HG02763 (cell line): Measurements from ENCODE around the gene ANAPC4.

Experiments
- ATAC-seq: cut with Tn5 transposase; IDR thresholded peaks from one replicate; pipeline ENCODE4 v1.9.1; 2021; ENCODE audit warnings: mild to moderate bottlenecking, moderate library complexity; ENCODE audit not compliant: unreplicated experiment

Gene ANAPC4

DNA sequence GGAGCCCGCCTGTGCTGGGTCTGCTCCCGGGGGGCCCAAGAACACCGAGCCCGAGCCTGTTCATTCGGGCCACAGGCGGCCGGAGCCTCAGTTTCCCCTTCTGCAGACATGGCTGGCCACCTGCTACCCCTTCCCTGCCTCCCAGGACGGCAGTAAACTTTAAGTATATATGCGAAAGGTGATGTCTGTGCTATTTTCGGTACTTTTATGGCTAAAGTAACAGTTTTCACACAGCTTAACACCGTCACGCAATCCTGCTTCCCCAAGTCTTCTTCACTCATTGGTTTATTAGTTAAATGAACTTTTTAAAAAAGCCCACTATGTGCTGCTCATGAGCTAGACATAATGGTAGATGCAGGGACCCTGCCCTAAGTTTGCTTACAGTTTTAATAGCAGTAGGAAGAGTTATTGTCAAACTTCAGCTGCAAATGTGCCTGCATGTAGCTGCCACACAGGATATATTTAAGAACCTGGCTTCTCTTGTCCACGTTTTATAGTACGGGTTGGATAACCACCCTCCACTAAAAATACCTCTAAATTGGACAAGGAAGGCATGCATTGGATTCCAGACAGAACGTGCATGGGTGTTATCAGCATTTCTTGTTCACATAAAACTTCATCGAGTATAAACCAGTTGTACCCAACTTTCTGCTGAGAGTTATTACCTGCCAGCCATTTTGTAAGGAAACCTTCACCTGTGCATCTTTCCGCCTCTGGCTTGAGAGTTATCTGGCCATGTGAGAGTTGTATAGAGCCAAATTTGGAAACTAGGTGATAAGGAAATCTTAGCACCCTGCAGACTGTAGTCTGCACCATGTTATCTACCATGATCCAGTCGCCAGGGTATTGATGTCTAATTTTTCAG lies 741 bp downstream of the ANAPC4 start:
- ATAC-seq, result no peak

DNA sequence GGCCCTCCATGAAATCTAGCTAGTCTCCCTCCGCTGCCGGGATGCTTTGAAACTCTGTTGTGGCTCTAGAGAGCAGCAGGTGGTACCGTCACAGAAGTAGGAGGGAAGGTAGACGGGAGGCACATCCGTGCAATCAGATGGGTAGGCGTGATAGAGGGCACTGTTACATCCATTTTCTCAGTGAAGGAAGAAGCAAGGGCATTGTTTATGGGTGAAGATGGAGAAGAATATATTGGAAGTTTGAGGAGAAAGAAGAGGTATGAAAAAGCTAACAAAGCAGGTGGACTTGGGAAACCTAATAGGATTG lies 1.3 kb downstream of the ANAPC4 start:
- ATAC-seq, result no peak

DNA sequence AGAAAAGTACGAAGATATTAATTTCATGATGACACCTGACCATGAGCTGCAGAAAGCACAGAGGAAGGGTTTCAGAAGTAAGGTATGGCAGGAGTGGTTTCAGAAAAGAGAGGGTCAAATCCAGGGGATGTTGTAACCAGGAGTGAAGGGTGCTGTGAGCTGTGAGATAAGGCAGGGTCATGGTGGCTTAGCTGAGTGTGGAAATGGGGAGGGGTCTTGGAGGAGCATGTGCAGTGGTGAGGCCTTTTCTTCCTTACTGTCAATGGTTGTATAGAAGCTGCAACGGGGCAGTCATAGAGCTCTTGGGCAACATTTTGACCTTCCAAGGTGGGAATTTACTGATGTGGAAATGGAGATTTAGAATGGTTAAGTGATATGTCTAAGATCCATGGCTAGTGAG lies 2.5 kb downstream of the ANAPC4 start:
- no peak for ATAC-seq

DNA sequence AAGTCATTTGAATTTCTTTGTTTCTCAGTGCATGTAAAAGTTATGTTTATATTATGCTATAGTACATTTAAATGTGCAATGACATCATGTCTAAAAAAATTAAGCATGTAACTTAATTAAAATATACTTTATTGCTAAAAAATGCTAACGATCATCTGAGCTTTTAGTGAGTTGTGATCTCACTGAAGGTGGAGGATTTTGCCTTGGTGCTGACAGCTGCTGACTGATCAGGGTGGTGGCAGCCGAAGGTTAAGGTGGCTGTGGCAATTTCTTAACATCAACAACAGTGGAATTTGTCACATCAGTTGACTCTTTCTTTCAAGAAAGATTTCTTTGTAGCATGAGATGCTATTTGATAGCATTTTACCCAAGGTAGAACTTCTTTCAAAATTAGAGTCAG lies 6.6 kb downstream of the ANAPC4 start:
- ATAC-seq, result no peak

DNA sequence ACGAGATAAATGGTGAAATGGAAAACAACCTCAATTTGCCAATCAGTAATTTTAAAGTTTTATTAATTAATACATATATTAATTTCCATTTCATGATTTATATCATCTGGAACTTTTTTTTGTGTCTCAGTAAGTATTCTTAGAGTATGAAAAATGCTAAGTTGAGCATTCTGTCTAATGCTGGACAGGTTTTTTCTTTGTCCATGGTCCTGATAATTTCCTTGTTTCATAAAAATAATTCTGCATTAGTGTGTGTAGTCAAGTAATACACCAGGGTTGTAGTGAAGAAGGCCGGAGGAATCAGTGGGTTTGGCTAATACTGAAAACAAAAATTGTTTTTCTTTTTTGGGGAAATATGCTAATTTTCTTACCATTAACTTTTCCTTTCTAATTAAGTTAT lies 9.9 kb downstream of the ANAPC4 start:
- ATAC-seq, result no peak

DNA sequence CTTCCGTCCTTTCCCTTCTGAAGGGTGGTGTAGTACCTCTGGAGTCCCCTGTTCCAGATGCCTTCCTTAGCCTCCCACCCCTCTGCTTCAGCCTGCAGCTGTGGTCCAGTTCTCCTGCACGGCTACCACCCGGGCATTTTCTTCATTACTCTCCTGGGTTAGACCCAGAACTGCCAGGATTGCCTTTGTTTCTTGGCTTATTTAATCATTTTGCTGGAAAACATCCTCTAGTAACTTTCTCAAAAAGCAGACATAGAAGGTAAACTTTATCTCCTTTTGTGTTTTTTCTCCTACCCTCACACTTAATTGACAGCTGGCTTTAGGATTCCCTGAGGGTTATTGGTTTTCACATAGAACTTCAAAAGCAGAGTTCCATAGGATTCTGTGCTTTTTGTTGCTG lies 20.2 kb downstream of the ANAPC4 start:
- ATAC-seq, result no peak

DNA sequence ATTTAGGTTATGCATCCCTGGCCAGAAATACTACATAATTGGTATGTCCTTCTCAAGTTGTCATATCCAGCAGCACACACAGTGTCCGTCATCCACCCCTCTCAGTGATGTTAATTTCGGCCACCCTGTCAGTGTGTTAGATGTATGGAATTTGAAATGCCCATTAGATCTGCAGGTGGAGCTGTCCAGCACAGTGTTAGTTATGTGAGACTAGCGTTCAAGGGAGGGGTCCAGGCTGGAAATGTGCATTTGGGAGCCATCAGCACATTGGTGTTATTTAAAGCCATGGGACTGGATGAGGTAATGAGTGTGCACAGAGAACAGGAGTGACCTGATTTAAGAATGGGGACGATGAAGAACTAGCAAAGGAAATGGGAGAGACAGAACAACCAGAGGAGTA lies 22.4 kb downstream of the ANAPC4 start:
- no peak for ATAC-seq

DNA sequence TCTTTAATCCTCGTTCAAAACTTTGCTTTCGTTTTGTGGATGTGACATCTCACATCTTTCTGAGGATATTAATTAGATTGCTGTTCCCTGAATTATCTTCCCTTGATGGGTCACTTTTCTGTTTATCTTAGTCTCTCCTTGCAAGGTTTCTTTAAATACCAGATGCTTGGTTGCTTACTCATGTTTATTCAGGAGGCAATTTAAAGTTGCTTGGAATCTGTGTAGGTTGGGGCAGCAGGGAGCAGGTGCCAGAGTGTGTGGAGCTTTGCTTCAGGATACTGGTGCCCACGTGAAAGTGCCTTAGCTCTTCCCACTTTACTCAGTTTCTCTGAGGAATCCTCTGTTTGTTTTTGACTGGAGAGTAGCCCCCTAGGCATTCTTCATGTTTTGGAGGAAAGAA lies 24.0 kb downstream of the ANAPC4 start:
- ATAC-seq, result no peak

DNA sequence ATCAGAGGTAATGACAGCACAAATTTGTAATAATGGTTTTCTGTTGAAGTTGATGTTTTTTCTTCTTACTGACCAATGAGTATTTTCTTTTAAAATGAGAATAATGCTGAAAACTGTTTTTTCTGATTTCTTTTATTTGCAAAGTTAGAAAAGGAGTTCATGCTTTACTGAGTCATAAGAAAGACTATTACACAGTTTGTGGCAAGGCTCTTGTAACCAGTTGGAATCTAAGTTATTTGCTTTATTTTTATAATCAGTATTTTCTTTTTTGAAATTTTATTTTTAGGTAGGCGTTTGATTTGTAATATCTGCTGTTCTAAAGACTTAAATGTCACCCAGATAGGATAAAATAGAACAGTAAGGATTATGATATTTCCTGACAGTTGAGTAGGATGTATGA lies 25.5 kb downstream of the ANAPC4 start:
- no peak for ATAC-seq

DNA sequence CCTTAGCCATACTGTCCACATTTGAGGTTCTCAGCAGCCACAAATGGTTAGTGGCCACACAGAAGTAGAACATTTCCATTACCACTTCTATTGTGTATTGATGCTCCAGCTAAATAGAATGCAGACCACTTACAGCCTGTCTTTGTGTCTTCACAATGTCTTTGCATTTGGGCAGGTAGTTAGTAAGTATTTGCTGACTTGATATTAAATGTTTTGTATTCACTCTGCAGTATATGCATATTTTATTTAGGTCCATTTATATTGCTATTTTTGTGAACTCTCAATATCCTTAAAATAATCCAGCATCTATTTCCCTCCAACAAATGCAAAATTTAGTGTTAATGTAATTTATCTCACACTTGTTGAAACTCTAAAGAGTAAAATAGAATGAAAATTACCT lies 26.6 kb downstream of the ANAPC4 start:
- ATAC-seq, result no peak

DNA sequence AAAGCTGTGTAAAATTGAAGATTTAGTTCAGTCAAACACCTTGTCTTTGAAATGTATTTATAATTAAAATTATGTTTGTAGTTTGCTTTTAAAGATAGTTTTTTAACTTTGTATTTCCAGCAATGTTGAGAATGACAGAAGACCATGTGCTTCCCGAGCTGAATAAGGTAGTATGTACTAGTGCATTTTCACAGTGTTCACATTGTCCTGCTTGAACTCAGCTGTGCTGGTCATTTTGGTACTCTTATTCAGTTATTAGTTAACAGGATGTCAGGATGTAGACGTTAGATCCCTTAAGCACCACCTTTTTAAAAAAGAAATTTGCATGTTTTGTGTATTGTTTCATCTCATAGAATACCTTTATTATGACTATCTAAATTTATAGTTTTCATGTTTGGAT lies 28.4 kb downstream of the ANAPC4 start:
- ATAC-seq, result no peak

DNA sequence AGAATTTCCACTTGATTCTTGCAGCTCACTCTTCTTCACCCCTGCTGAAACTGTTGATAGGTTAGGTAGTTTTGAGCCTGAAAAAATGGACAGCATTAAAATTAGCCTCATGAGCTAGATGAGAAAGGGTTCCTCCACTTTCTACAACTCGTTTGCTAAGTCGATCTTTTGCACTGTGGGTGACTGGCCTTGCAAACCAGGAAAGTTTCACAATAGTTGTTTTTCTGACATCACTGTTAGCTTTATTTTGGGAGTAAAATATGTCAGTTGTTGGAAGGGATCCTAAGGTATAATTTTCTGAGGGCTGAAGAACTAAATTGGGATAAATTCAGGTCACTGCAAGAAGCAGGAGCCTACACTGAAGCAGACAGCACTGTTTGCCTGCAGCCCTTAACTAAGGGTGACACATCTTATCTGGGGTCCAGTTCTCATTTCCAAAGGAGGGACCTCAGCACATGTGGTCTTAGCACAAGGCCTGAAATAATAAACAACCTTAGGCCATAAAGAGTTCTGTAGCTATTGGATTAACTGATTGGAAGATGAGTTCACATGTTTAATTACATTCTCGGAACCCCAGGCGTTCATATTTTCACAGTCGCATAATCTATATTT lies 29.1 kb downstream of the ANAPC4 start:
- no peak for ATAC-seq

DNA sequence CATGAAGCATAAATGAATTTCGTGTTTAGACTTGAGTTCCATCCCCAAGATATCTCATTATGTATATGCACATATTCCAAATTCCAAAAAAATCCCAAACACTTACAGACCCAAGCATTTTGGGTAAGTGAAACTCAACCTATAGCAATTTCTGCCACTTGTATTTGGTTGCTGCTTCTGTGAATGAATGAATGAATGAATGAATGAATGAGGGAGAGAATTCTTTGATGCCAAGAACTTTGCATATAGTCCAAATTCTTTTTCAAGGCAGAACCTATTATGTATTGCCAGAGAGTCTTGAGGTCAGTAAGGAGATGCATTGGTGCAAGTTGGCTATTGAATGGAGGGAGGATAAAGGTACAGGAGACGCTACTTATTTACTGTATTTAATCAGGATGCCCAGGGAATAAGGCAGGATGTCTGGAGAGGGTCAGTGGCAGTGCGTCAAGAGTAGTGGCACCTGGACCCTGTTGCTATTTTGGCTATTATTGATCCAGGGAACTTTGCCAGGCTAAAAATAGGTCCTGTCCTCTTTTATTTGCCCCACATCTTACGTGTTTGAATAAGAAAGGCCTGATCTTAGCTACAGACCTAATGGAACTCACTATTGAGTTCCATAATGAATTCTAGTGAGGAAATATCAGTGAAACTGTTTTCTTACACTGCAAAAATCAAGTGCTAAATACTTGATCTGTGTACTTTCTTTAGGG lies 33.9 kb downstream of the ANAPC4 start:
- ATAC-seq, result no peak

DNA sequence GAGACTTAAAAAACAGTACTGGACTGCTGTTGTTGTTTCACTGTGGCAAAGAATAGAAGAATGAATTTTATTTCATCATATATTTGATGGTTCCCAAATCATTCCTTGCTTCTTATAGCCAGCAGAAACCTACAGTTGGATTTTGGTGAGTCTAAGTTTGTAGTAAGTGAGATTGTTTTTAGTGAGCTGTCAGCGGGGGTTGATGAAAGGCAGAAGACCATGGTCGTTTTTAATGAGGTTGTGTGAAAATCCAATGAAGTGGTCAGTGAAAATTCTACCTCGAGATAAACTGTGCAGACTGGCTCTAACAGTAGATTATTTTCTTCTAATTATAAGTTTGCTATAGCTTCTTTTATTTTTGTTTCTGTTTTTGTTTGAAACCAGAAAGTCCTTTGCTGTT lies 36.2 kb downstream of the ANAPC4 start:
- no peak for ATAC-seq

DNA sequence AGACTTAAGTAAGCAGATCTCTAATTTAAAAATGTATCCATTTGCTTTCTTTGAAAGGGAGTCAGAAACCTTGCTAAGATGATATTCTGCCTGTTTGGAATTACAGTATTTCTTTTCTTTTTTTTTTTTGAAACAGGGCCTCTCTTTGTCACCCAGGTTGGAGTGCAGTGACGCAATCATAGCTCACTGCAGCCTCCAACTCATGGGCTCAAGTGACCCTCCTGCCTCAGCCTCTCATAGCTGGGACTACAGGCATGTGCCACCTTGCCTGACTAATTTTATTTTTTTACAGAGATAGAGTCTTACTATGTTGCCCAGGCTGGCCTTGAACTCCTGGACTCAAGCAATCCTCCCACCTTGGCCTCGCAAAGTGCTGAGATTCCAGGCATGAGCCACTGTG lies 40.0 kb downstream of the ANAPC4 start:
- ATAC-seq, result no peak

DNA sequence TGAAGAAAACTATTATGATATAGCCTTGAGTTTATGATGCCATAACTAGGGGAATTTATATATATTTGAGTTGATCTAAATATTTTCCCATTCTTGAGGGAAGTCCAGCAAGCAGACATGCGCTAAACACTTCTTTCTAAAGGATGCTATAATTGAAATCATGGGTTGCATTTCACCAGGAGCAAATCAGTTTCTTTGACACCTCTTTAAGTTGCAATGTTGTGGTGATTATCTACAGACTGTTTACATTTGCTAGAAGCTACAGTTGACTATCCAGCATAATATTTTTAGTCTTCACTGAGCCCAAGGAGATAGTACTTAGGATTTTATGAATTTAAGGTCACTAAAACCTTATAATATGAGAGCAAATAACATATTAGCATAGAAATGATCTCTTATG lies 43.9 kb downstream of the ANAPC4 start:
- ATAC-seq, result no peak

DNA sequence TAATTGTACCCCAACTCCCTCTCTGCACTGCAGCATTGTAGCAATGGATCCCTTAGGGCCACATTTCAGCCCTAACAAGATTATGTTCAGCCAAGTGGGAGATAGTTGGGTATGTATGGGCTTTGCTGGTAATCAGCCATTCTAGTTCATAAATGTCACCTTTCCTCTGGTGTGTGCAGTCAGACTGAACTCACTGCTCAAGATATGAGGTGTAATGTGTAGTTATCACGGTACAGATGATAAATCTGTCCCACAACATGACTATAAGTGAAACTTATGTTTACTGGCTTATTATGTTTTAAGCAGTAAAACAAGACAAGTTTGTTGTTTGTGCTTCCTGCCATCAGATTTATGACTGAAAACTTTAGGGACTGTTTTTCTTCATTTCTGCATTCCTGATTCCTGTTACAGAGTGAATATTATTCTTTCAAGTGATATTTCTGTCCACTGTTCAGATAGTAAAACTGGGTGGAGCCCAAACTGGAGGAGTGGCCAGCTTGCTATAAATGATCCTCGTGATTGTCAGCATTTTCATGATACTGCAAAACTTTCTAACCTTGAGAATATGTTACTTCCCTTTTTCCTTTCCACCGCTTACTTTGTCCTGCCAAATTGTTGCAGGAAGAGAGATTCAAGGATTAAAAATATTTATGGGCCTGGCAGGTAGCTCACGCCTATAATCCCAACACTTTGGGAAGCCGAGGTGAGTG lies 44.9 kb downstream of the ANAPC4 start:
- no peak for ATAC-seq

DNA sequence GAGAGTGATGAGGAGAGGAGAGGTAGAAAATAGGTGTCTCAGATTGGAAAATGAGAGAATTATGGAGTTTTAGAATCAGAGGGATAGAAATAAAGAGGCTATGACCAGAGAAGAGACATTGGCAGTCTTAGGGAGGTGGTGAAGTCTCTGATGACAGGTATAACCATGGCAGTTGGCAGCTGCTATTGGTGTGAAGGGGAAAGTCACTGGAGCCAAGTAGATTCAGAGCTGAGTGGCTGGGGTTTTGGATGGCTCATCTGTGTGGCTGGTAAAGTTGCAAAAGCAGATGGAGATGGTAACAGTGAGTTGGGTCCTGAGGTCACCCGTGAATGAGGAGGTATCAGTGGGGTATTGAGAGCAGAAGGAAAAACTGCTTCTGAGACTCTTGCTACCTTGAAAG lies 46.5 kb downstream of the ANAPC4 start:
- ATAC-seq, result no peak

DNA sequence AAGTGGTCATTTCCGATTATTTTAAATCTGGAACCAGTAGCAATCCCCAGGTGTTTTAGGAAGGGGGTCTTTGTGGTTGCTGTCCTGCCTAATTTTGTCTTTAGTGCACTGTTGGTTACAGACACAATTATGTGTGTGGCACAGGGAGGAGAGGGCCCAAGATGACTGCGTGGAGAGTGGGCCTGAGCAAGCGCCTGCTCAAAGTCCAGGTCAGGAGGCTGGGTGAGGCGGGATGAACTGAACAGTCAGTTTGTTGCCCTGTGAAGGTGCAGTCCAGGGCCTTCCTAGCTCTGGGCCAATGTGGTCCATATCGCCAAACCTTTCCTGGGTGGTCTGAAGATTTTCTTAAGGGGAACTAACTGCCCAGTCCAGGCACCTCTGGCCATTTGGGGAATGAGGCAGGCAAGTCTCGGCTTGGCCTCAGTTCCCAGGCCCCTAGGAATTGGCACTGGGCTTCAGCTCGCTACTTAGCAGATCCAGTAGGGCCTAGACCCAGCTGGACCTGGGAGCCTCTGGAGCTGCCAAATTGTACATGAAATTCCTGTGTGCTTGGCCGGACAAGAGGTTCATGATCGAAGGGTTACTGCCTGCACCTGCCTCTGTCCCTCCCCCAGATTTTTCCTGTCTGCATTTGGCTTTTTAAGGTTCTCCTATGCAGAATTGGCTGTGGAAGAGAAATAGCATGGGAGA lies 47.6 kb downstream of the ANAPC4 start:
- ATAC-seq, result no peak

DNA sequence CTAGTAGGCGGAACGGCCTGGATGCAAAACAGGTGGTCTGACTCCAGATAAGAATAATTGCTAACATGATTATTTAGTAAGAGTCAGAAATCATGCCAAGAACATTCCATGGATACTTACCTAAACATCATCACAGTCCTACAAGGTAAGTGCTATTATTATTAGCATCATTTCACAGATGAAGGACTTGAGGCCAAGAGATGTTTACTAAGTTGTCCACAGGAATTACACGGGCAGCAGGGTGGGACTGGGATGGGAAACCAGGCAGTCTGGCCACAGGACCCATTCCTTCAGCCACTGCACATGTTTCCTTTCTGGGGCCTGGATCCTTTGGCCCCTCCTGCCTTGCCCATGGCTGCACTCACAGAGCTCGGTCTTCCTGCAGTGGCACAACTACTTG lies 48.3 kb downstream of the ANAPC4 start:
- no peak for ATAC-seq

DNA sequence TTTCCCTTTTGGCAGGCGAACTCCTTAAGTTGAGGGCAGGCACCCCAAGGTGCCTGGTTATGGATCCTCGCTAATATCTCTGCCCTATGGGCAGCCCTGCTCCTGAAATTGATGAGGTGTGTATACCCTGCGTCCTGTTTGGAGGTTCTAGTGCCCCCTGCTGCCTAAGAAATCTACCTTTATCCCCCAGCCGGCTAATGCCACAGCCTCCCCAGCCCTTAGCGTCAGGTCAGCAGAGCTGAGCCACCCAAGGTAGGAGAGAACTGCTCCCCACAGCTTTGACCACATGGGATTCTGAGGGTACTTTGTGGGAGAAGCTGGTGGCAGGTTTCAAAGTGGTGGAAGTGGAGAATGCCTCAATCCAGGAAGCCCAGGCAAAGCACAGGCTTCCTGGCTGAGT lies 50.8 kb downstream of the ANAPC4 start:
- no peak for ATAC-seq
